ENCODE data around the gene KIF14. TPM values are rescaled to one million over a fixed set of nuclear protein-coding genes. Genes with fewer than 3 reads are reported as not detected.
A peak's percentile ranks its signal among the peaks of the same experiment; 100 is the strongest.
"Not testable (repeated sequence)": the region's sequence is repeated elsewhere in the genome, so short reads cannot be mapped to it uniquely, and the experiment has no call there.

The KIF14 gene
- total RNA-seq, 2 donors from 2014 or later: 8.7 to 18.5 TPM

GRCh38 chr1:200644021-200644420 lies 23.5 kb upstream of the KIF14 start:
- peaks cover 4 to 7% of the 10 kb centered on the region in 2 donors for H3K4me1 Mint-ChIP-seq (ENCODE audit: low read depth in 2 of 2)
- DNase-seq (ENCODE audit: low spot score) (no peak), ATAC-seq (no peak)
- no peaks in the 10 kb centered on the region for H3K27me3 Mint-ChIP-seq
- no peak overlapping the region for H3K4me3 Mint-ChIP-seq
- no peak overlapping the region for H3K27ac Mint-ChIP-seq
- no peaks in the 10 kb centered on the region for H3K9me3 Mint-ChIP-seq
- H3K36me3 Mint-ChIP-seq: peaks cover 7% of the 10 kb centered on the region

- Mint-ChIP-seq H3K36me3 (peaks cover 7% of the 10 kb centered on the region), H3K4me3 (no peak overlapping the region), H3K4me1 (ENCODE audit: low read depth in 2 of 2) (peaks cover 4 to 7% of the 10 kb centered on the region in 2 donors), H3K9me3 (no peaks in the 10 kb centered on the region), H3K27me3 (no peaks in the 10 kb centered on the region), H3K27ac (no peak overlapping the region)
- DNase-seq (ENCODE audit: low spot score) (no peak), ATAC-seq (no peak)
Observed at GRCh38 chr1:200642481-200642880, 21.9 kb upstream of the KIF14 start.

DNA sequence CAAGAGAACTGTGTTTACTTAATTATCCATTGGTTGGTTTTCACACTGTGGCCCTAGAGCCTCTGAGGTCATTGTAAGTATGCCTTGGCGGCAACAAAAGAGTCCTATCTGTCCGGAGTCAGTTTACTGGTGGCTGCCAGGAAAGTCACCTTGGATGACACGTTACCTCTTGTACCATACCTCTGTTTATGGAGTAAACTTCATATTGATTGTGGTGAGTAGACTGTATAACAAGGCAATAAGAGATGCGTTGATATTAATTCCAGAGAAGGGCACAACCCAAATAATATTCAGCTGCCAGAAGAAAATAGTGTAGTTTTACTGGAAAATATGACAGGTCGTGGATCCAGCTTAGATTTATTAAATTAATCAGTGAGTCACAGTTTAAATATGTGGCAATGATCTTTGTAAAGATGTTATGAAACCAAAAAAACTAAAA lies 20.4 kb upstream of the KIF14 start:
- Mint-ChIP-seq H3K9me3 (no peaks in the 10 kb centered on the region), H3K27me3 (no peaks in the 10 kb centered on the region)

GRCh38 chr1:200640373-200640962 lies 19.9 kb upstream of the KIF14 start:
- Mint-ChIP-seq H3K36me3 (no peaks in the 10 kb centered on the region), H3K9me3 (no peaks in the 10 kb centered on the region), H3K4me3 (peak overlapping the region; percentile 0), H3K27ac (peak overlapping the region; percentile 42 to 45), H3K4me1 (ENCODE audit: low read depth in 2 of 2) (peaks cover 4 to 7% of the 10 kb centered on the region in 2 donors), H3K27me3 (no peaks in the 10 kb centered on the region)
- DNase-seq (ENCODE audit: low spot score) (no peak), ATAC-seq (no peak)

More for the DNA sequence above, 20.4 kb upstream of the KIF14 start:
- Mint-ChIP-seq H3K4me3 (no peak overlapping the region), H3K27ac (no peak overlapping the region), H3K4me1 (ENCODE audit: low read depth in 2 of 2) (peaks cover 4 to 7% of the 10 kb centered on the region in 2 donors), H3K36me3 (no peaks in the 10 kb centered on the region)
- no peak for ATAC-seq
- no peak for DNase-seq (ENCODE audit: low spot score)

DNA sequence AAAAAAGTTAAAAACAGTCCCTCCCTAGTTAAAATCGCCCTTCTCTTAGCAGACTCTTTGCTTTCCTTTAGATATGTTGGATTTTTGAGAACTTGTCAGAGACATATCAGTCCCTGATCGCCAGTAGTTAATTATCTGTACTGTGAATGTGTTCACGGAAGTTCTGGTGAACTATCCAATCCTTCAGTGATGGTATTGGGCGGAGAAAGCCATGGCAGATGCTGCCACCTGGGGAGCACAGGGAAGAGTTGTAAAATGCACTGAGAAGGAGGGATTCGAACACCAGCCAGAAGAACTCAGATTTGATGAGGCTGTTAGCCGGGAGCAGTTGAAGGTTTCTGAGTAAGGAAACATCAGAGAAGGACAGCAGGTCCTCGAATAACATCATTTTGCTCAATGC lies 17.5 kb upstream of the KIF14 start:
- no peaks in the 10 kb centered on the region for H3K36me3 Mint-ChIP-seq
- no peak overlapping the region for H3K4me3 Mint-ChIP-seq
- DNase-seq (ENCODE audit: low spot score): no peak
- H3K9me3 Mint-ChIP-seq: no peaks in the 10 kb centered on the region
- ATAC-seq: no peak
- H3K4me1 Mint-ChIP-seq (ENCODE audit: low read depth in 2 of 2): peaks cover 4 to 7% of the 10 kb centered on the region in 2 donors
- H3K27me3 Mint-ChIP-seq: no peaks in the 10 kb centered on the region
- H3K27ac Mint-ChIP-seq: no peak overlapping the region

GRCh38 chr1:200636681-200637080 lies 16.1 kb upstream of the KIF14 start:
- no peak overlapping the region for H3K4me3 Mint-ChIP-seq
- H3K9me3 Mint-ChIP-seq: no peaks in the 10 kb centered on the region
- H3K27ac Mint-ChIP-seq: no peak overlapping the region
- DNase-seq (ENCODE audit: low spot score) (no peak), ATAC-seq (no peak)
- peaks cover 4 to 7% of the 10 kb centered on the region in 2 donors for H3K4me1 Mint-ChIP-seq (ENCODE audit: low read depth in 2 of 2)
- H3K27me3 Mint-ChIP-seq: no peaks in the 10 kb centered on the region
- H3K36me3 Mint-ChIP-seq: no peaks in the 10 kb centered on the region

- Mint-ChIP-seq H3K4me3 (no peak overlapping the region), H3K9me3 (no peaks in the 10 kb centered on the region), H3K4me1 (ENCODE audit: low read depth in 2 of 2) (no peaks in the 10 kb centered on the region), H3K27ac (no peak overlapping the region), H3K36me3 (no peaks in the 10 kb centered on the region), H3K27me3 (no peaks in the 10 kb centered on the region)
- ATAC-seq: no peak
- DNase-seq (ENCODE audit: low spot score): no peak
Observed at GRCh38 chr1:200634261-200635122, 13.9 kb upstream of the KIF14 start.

DNA sequence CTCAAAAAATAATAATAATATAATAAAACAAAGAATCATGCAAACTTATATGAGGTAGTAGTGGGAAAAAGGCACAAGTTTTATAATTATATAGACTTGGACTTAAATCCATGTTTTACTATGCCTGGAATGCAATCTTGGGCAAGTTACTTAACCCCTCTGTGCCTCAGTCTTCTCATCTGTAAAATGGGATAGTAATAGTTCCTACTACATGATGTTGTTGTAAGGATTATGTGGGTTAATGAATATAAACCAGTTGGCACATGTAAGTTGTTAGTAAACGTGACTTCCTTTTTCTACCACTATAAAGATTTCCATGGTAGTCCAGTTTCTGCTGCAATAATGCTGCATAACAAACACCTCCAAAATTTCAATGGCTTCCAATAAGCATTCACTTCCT lies 10.8 kb upstream of the KIF14 start:
- peaks cover 12 to 15% of the 10 kb centered on the region in 2 donors for H3K4me1 Mint-ChIP-seq (ENCODE audit: low read depth in 2 of 2)
- H3K27ac Mint-ChIP-seq: no peak overlapping the region
- peaks cover 0 to 5% of the 10 kb centered on the region in 2 donors for H3K27me3 Mint-ChIP-seq
- H3K36me3 Mint-ChIP-seq: no peaks in the 10 kb centered on the region
- no peak for ATAC-seq
- H3K4me3 Mint-ChIP-seq: no peak overlapping the region
- no peak for DNase-seq (ENCODE audit: low spot score)
- no peaks in the 10 kb centered on the region for H3K9me3 Mint-ChIP-seq

- not testable (repeated sequence) for H3K27me3 Mint-ChIP-seq; H3K9me3 Mint-ChIP-seq; ATAC-seq; DNase-seq (ENCODE audit: low spot score); H3K4me3 Mint-ChIP-seq; H3K27ac Mint-ChIP-seq; H3K36me3 Mint-ChIP-seq
- H3K4me1 Mint-ChIP-seq (ENCODE audit: low read depth in 2 of 2): peaks cover 12 to 15% of the 10 kb centered on the region in 2 donors
Observed at GRCh38 chr1:200630515-200630899, 10.0 kb upstream of the KIF14 start.

- Mint-ChIP-seq H3K4me1 (ENCODE audit: low read depth in 2 of 2) (peaks cover 17 to 20% of the 10 kb centered on the region in 2 donors), H3K36me3 (no peaks in the 10 kb centered on the region), H3K9me3 (no peaks in the 10 kb centered on the region), H3K27me3 (peaks cover 0 to 5% of the 10 kb centered on the region in 2 donors), H3K4me3 (no peak overlapping the region), H3K27ac (no peak overlapping the region)
- DNase-seq (ENCODE audit: low spot score) (no peak), ATAC-seq (no peak)
Observed at GRCh38 chr1:200629876-200630514, 9.4 kb upstream of the KIF14 start.

DNA sequence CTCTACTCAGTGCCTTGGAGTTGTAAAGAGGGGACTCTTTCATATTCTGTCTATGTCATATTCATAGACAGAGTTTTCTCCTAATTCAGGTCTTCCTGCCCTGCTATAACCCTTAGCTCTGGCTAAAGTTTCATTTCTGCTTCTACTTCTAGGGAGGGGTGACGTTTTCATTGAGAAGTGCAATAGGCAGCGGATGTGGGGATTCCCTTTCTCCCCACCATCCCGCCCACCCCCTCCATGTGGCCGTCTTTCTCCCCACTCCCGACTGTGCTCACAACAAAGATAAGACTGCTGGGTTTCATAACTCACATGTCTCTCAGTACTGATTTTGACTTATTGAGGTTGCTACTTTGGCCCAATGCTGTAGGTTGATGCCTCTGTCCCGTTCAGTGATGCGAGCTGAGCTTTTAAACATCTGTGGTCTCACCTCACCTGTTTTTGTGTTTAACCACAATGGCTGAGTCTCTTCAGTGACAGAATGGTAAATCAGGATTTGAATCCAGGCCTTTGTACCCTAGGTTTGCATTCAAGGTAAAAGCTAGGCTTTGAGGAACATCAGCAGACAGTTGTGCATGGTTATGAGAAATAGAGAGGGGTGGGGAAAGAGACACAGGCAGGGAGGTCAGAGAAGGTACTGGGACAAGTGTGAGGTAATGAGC lies 7.8 kb upstream of the KIF14 start:
- Mint-ChIP-seq H3K36me3 (no peaks in the 10 kb centered on the region), H3K9me3 (no peaks in the 10 kb centered on the region), H3K4me3 (peak overlapping the region; percentile 79), H3K4me1 (ENCODE audit: low read depth in 2 of 2) (peaks cover 17 to 21% of the 10 kb centered on the region in 2 donors), H3K27me3 (peaks cover 0 to 5% of the 10 kb centered on the region in 2 donors), H3K27ac (peak overlapping the region in 1 of 2 donors; percentile 61)
- DNase-seq (ENCODE audit: low spot score): no peak
- ATAC-seq: peak; percentile 40 to 79

DNA sequence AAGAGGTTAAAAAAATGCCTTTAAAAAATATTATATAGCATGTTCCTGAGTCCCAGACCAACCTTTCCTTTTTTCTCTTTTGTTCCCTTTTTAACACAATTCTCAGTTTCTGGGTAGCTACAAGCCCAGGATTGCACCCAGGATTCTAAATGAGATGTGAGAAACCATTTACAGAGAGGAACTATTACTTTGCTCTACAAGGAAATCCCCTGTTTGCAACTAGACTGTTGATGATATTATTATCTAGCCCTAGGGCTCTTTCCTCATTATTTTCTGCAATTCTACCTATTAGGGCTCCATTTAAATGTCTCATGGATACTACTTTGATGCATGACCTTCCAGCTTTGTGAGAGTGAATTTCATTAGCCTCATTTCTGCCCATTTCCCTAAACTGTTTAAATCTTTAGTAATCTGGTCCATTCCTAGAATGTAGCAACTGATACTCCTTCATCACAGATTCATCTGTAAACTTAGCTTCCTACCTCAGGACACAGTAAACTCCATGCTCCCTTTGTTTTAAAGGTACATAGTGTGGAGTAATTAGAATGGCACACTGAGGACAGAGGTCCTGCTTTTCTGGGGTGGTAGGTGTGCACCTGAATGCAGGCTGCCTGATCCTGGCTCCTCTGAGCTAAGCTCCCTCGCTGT lies 7.1 kb upstream of the KIF14 start:
- peaks cover 0 to 5% of the 10 kb centered on the region in 2 donors for H3K27me3 Mint-ChIP-seq
- peak overlapping the region; percentile 79 for H3K4me3 Mint-ChIP-seq
- H3K27ac Mint-ChIP-seq: peak overlapping the region in 1 of 2 donors; percentile 61
- ATAC-seq: peak in 1 of 2 donors; percentile 20
- no peaks in the 10 kb centered on the region for H3K36me3 Mint-ChIP-seq
- peaks cover 17 to 21% of the 10 kb centered on the region in 2 donors for H3K4me1 Mint-ChIP-seq (ENCODE audit: low read depth in 2 of 2)
- H3K9me3 Mint-ChIP-seq: no peaks in the 10 kb centered on the region
- DNase-seq (ENCODE audit: low spot score): no peak

GRCh38 chr1:200626853-200627534 lies 6.4 kb upstream of the KIF14 start:
- Mint-ChIP-seq H3K4me1 (ENCODE audit: low read depth in 2 of 2) (peaks cover 17 to 21% of the 10 kb centered on the region in 2 donors), H3K36me3 (no peaks in the 10 kb centered on the region), H3K4me3 (peak overlapping the region; percentile 79), H3K9me3 (no peaks in the 10 kb centered on the region), H3K27me3 (peaks cover 0 to 5% of the 10 kb centered on the region in 2 donors), H3K27ac (peak overlapping the region in 1 of 2 donors; percentile 39)
- no peak for DNase-seq (ENCODE audit: low spot score)
- ATAC-seq: no peak

All from natural killer cell treated with Interleukin-12 subunit alpha and Interleukin-12 subunit beta and Interleukin-15 and Interleukin-18, amount 100 ng/mL, for 72 hours (primary cell).